Activated gamma-delta T cell treated with Interleukin-2 at 50 U/mL for 16 hours (primary cell): Measurements from ENCODE around the gene PURB.
"Not testable (repeated sequence)": the region's sequence is repeated elsewhere in the genome, so short reads cannot be mapped to it uniquely, and the experiment has no call there.

Experiments
- DNase-seq: peaks from one replicate; pipeline ENCODE4 v3.0.0-alpha.2; 2020

The PURB gene

DNA sequence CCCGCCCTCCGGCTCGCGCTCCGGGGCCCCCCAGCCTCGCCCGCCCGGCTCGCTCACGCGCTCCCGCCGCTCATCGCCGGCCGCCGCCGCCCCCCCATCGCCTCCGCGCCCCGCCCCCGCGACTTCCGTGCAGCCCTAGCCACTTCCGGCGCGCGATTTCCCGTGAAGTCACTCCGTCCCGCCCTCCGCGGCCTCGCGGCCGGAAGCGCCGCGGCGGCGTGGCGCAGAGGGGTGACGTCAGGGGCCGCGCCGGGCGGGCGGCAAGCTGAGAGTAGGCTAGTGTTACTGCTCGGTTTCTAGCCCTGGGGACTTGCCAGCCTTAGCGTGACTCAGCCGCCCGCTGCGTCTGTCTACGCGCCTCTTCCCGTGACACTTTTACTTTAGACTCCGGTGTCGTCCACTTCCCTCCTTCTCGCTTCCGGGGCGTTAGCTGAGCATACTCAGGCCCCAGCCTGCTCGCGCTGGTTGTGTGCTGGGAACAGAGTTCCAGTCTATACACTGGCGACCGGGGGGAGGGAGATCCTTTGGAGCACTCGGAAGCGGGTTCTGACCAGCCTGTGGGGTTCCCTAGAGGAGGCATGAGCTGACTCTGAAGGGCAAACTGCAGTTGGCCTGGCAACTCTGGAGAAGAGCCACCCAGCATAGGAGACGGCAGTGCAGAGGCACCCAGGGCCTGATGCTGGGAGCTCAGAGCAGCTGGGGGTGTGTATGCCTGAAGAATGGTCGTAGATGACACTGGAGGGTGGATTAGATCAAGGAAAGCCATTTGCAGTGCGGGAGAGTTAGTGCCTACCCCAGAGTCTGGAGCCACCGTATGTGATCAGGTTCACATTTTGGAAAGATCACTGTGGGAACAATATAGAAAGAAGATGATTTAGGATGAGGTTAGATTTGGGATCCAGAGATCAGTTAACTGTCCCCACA lies at the start of gene PURB:
PURB (minus strand) TSS at position 137 of the 924 bp plus-strand sequence. CDS start 182 bp downstream, outside the sequence.
- peak; percentile 95 for DNase-seq

DNA sequence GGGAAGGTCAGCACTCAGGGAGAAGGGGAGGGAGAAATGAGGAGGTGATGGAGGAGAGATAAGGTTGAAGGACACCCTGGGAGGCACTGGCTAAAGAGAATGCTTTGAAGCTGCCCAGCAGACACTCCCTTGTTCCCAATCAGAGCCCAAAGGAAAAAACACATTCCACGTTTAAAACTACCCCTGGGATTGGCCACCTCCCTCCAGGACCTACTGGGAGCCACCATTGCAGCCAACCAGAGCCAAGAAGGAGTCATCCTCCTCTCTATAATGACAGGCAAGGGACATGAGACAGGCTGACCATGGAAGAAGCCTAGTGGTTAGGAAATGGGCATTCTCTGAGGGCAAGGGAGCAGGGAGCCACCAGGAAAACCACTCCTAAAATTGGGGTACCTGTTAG lies 49.7 kb upstream of the PURB start:
- DNase-seq = no peak

DNA sequence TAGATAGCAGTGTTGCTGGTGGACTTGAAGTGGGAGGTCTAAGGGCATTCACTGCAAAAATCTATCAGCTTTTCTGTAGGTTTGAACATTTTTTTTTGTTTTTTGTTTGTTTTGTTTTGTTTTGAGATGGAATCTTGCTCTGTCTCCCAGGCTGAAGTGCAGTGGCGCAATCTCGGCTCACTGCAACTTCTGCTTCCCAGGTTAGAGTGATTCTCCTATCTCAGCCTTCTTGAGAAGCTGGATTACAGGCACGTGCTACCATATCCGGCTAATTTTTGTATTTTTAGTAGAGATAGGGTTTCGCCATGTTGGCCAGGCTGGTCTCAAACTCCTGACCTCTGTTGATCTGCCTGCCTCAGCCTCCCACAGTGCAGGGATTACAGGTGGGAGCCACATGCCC lies 49.2 kb upstream of the PURB start:
- not testable (repeated sequence) for DNase-seq

DNA sequence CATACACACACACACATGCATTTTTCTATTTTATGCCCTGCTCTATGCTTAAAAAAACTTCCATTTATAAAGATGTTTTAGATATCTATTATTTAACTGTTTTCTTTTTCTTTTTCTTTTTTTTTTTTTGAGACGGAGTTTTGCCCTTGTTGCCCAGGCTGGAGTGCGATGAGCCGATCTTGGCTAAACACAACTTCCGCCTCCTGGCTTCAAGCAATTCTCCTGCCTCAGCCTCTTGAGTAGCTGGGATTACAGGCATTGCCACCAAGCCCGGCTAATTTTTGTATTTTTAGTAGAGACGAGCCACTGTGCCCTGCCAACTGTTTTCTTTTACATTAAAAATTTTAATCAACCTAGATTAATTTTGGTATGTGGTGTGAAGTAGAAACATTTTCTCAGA lies 45.6 kb upstream of the PURB start:
- DNase-seq = no peak

DNA sequence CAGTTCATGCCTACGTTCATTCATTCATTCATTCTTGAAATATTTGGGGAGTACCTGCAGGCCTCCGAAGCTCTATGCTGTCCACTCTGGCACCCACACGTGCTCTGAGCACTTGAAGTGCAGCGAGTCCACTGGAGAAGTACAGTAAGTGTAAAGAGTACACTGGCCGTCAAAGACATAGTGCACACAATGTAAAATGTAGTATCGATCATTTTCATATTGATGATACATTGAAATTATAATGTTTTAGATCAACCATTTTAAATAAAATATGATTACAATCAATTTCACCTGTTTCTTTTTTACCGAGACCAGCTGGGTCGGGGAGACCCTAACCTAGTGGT lies 37.0 kb upstream of the PURB start:
- no peak for DNase-seq

DNA sequence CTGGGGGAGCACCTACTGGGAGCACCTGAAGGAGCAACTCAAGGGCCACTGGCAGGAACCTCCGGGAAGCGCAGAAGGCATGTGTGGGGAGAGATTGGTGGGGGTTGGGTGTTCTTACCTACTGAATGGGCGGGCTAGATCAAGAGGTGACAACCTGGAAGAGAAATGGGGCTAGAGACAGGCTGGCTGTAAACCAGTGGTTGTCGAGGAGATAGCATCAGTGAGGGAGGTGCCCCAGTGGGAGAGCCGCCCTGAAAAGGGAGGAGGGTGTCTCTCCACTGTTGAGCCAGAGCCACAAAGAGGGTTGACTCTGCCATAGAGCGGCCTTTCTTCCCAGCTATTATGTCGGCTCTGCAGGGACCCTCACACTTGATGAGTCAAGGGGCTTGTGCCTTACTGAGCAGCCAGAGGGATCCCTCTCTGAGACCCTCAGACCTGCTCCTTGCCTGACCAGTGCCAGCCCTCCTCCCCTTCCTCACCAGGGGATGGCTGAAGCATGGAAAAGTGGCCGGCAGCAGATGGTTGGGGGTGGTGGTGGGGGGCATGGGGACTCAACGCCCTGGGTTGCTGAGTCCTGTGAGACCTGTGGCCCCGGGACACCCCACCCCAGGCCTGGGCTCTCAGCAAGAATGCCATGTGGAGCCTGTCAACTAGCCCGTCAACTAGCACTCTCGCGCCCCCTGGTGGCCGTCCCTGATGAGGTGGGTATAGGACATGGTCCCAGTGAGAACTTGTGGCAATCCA lies 36.4 kb upstream of the PURB start:
- peak; percentile 98 for DNase-seq

DNA sequence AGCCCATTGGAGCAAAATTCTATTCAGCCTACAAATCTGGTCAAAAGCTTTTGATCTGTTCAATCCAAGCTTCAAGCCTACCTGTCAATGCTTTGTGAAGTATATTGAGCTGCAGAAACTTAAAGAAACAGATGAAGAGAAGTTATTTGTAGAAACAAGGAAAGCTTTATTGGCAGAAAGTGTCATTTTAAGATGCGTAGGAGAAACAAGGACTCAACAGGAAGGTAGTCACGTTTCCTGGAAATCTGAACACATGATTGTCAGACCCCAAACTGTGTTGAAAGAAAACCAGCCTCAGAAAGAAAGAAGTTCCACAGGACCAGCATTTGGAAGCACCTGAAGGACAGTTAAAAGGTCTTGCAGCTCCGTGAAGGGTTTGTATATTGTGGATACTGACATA lies 34.8 kb upstream of the PURB start:
- no peak for DNase-seq

DNA sequence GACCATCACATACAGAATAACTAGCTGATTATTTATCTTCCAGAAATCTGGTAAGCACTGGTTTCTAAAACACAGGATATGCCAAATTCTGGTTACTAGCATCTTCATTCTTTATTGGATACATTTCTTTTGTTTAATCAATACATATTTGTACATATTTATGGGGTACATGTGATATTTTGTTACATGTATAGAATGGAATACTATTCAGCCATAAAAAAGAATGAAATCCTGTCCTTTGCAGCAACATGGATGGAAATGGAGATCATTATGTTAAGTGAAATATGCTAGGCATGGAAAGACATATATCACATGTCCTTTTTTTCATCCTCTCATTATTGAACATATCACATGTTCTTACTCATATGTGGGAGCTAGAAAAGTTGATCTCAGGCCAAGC lies 32.7 kb upstream of the PURB start:
- no peak for DNase-seq

DNA sequence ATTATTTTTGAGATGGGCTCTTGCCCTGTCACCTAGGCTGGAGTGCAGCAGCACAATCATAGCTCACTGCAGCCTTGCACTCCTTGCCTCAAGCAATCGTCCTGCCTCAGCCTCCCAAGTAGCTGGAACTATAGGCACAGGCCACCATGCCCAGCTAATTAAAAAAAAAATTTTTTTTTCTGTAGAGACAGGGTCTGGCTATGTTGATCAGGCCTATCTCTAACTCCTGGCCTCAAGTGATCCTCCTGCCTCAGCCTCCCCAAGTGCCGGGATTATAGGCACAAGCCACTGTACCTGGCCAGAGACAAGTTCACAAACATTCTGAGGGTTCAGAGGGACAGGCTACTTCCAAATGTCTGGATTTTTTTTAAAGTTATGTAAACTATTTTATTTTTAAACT lies 32.1 kb upstream of the PURB start:
- no peak for DNase-seq

DNA sequence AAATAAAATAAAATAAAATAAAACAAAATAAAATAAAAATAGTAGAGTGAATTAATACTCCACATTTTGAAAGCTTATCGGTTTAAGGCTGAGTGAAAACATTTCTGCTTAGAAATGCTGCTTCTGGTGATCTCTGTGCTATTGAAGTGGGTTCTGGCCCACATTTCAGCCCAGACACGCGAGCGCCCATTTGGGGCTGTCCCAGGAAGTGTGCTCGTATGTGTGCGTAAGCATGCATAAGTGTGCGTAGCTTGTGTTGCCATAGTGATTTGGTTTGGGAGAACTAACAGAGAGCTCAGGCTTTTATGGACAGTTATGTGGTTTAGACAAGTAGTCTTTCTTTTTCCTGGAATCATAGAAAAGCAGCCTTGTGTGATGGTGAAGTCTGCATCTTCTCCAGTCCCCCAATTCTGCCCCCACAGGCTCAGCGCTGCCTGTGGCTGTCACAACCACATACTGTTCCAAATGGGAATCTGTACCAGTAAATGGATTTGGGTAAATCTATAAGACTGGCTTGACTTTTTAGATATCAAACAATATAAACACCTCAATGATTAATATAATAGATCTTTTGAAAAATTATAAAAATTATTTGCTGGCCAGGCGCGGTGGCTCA lies 29.8 kb upstream of the PURB start:
- DNase-seq = peak; percentile 43

DNA sequence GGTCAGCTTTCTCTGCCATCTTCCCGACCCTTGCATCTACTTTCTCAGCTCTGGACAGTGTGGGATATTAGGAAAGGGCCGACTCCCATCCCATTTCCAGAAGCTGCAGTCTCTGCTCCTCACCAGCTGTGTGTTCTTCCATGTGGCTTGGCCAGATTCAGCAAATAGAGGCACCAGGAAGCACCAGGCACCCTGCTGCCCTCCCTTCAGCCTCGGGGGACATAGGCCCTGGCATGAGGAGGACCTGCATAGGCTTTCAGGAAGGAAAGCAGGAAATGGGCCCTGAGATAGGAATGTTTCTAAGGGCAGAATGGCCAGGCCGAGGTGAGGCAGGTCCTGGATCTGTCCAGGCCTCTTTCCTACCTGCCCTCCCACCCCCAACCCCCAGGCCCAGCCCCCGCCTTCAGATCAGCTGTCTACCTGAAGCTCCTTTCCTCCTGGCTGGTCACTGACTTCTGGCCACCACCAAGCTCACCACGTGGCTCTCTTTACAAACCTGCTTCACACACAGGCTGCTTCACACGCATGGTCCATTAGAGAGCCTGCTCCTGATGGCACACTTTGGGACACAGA lies 27.5 kb upstream of the PURB start:
- DNase-seq = no peak

DNA sequence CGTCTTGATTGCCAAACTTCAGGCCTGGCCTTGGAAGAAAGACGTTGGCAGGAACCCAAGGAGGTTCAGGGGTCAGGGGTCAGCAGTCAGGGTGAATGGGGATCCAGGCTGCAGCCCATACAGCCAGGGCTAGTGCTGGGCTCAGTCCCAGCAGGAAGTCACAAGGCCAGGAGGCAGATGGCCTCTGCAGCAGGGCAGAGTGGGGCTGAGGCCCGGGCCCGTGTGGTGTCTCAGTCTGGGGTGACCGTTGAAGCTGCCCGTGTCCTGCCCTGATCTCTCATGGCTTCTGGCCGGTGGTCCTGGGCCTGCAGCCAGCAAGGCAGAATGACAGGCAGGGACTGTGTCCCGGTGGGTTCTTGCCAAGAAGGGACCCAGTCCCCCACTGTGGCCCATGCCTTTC lies 26.6 kb upstream of the PURB start:
- DNase-seq = no peak

DNA sequence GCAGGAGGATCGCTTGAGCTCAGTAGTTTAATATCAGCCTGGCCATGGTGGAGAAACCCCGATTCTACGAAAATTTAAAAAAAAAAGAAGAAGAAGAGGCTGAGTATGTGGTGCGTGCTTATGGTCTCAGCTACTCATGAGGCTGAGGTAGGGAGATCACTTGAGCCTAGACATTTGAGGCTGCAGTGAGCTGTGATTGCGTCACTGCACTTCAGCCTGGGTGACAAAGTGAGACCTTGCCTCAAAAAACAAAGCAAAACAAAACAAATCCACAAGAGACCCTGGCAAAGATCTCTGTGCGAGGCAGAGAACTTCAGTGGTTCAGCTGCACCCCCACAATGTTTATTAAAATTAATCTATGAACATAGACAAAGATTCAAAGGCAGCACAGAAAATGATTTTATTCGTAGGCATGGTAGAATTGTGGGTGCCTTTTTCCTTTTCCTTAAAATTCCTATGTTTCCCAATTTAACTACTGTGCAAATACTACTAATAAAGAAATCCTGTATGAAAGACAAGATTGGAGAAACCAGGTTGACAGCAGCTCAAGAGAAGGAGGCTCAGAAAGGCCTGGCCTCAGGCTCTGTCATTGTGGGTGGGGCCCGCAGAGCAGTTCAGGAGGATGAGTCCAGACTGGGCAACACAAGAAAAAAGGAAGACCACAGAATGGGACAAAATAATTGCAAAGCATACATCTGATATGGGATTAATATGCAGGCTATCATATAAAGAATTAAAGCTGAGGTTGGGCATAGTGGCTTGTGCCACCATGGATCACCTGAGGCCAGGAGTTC lies 24.5 kb upstream of the PURB start:
- no peak for DNase-seq

DNA sequence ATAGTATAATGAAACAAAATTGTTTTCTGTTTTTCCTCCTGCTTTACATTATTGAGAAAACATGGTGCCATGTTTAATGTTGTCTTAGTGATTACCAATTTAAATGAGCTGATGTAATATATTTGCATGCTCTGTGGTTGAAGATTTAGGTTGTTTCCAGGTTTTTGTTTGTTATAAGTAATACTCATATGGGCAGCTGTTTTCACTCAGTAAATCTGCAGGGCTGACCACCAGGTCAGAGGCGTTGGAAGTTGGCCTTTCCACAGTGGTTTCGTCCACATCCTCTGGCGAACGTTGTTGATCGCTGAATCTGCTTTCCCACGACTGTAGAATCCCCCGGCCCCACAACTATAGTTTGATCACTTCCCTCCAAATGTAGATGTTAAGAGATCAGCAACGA lies 21.6 kb upstream of the PURB start:
- DNase-seq = no peak

DNA sequence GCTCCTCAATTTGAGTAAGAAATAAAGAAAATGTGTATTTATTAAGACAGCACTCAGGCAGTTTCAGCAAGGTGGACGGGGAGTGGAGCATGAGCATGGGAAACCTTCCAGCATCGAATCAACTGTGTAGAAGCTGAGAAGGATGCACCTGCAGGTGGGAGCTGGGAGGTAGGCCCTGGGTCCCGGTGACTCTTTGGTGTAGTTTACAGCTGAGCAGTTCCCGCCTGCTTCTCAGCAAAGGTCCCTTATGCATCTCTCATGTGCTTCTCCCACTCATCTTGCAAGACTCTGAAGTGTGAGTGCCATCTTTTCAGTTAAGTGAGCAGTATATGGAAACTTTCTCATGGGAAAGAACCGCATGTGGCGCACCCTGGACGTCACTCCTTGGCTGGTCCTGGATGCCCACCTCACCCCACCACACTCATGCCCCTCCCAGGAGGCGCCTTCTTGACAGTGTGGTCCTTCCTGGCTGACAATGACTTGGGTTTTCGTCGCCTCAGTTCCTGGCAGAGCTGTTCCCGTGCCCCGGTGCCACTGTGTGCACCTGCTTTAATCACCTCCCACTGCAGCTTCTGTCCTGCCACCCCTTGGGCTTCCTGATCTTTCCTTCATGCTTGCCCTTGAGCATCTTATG lies 19.8 kb upstream of the PURB start:
- DNase-seq = no peak

DNA sequence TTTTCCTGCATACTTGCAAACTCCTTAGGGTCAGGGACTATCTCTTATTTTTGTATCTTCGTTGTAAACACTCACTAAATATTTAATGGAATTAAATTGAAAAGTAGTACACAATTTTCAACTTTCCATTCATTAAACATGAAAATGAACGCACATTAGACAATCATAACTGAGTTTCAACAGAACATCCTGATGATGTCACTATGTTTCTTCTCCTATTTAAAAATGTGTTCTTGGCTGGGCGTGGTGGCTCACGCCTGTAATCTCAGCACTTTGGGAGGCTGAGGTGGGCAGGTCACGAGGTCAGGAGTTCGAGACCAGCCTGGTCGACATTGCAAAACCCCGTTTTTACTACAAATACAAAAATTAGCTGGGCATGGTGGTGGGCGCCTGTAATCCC lies 14.1 kb upstream of the PURB start:
- no peak for DNase-seq

DNA sequence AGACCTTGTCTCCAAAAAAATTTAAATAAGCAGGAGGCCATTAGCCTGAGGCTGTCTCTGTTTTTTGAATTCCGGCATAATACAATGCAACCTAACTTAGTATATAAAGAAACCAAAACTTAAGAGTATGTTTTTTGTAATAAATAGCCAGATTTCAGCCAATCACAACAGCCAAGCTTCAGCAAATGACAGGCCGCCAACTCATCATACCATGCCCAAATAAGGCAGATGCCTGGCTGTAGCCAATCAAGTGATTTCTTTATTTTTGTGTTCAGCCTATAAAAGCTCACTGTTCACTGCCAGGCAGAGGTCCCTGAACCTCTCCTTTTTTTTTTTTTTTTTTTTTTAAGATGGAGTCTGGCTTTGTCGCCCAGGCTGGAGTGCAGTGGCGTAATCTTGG lies 12.7 kb upstream of the PURB start:
- DNase-seq = no peak

DNA sequence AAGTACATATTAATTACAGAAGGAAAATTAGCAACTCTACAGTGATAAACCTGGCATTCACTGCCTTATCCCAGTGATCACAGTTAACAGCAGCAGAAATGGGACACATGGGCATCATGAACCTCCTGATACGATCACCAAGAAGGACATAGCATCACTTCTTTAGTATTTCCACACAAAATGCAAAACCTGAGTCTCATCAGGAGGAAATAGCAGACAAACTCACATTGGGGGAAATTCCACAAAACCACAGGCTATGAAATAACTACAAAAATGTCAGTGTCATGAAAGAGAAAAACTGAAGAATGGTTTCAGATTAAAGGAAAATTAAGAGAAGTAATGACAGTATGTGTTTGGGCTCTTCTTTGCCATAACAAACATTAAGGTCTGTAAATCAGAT lies 12.0 kb upstream of the PURB start:
- no peak for DNase-seq

DNA sequence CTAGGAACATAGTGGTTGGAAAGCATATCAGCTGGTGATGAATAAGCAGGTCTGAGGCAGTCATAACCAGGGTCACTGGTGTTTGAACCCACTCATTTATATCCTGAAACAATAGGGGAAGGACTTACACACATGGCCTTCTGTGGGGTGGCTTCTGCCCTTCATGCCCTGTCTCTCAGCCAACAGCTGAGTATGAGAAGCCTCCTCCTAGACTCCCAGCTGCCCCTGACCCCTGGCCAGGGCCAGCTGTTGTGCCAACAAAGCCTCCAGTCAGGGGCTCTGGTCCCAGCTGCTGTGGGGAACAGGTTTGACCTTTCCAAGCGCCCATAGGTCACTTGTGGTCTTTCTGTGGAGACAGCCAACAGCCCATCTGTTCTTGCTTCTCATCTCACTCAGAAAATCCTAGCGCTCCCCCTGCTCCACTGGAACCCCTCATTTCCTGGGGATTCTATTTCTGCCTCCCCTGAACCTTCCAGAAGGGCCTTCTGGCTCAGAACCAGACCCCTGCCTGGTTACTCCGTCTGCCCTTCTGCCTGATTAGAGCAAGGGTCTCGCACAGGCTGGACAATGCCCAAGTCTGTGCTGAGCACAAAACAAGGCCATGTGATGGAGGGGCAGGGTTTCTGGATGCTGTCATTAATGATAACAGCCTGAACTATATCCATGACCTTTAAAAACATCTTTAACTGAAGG lies 9.7 kb upstream of the PURB start:
- no peak for DNase-seq

DNA sequence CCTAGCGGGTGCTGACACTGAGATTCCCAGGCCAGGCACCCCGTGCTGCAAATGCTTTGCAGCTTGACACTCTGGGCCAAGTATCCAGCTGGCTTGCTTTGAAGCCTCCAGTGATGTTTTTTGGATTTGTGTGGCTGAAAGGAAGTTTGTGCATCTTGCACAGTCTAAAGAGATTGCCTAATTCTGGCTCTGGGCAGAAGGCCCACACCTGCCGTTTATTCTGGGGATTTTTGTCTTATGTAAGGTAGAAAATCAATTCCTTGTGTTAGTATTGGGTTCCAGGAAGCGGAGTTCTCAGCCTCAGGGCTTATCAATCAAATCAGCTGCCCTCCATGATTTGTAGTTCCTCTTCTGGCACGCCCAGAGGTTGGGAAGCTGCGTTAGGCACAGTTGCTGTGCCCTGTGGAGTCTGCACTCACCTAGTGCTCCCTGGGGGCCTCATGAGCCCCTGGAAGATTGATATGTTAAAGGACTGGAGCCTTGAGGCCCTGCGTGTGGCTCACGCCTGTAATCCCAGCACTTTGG lies 8.4 kb upstream of the PURB start:
- no peak for DNase-seq

DNA sequence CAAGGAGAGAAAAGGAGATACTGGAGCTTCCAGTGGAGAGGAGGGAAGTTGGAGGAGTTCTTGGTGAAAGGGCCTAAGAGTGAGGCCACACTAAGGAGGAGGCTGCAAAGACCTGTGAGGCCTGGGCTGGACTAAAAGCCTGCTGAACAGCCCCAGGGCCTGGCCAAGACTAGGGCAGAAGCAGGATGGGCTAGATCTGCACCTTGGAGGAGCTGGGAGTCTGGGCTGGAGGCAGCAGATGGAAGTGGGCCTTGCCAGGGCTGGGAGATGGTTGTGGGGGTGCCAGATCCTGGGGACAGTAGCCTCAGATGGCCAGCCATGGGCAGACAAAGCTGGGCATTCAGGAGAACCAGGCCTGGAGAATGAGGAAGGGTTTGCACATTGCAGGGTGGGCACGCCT lies 6.5 kb upstream of the PURB start:
- DNase-seq = no peak
